Ammon's horn (tissue), 1 donor: ENCODE data around the gene PFDN5.
A peak's percentile ranks its signal among the peaks of the same experiment; 100 is the strongest.
"Not testable (repeated sequence)": the region's sequence is repeated elsewhere in the genome, so short reads cannot be mapped to it uniquely, and the experiment has no call there.

ENCODE experiments used
- DNase-seq: peaks from one replicate; pipeline ENCODE4 v3.0.0-alpha.2; 2016; ENCODE audit warnings: low spot score

The PFDN5 gene

DNA sequence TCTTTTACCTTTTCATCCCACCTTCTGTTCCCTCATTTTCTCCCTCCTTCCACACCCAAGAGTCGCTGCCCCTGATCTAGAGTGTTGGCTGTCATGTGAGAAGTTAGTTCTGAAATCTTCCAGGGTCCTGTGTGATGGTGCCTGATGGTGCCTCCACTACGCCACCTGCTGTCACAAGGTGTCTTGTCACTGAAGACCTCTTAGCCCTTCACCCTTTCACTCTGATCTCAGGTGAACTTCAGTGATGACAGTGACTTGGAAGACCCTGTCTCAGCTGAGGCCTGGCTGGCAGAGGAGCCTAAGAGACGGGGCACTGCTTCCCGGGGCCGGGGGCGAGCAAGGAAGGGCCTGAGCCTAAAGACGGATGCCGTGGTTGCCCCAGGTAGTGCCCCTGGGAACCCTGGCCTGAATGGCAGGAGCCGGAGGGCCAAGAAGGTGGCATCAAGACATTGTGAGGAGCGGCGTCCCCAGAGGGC lies 7.6 kb upstream of the PFDN5 start:
- peak; percentile 87 for DNase-seq

- DNase-seq: no peak
Measured at GRCh38 chr12:53288322-53288721, 7.0 kb upstream of the PFDN5 start.

- no peak for DNase-seq
Measured at GRCh38 chr12:53289891-53290290, 5.5 kb upstream of the PFDN5 start.

DNA sequence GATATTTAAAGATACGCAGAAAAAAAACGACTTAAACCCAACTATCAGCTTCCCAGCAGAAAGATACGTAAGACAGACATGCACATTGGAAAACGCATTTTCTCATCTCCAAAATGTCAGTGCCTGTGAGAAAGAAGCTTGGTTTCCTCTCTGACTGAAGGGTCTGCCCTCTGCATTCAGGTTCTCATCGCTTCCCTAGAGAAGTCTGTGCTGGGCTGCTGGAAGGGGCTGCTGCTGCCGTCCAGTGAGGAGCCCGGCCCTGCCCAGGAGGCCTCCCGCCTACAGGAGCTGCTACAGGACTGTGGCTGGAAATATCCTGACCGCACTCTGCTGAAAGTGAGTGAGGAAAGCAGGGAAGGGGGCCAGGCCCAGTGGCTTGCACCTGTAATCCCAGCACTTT lies 4.7 kb upstream of the PFDN5 start:
- no peak for DNase-seq

GRCh38 chr12:53292426-53292825 lies 2.9 kb upstream of the PFDN5 start:
- DNase-seq: no peak

- no peak for DNase-seq
Measured at GRCh38 chr12:53295891-53296219, 513 bp downstream of the PFDN5 start.

GRCh38 chr12:53297106-53297505 lies 1.8 kb downstream of the PFDN5 start:
- not testable (repeated sequence) for DNase-seq

DNA sequence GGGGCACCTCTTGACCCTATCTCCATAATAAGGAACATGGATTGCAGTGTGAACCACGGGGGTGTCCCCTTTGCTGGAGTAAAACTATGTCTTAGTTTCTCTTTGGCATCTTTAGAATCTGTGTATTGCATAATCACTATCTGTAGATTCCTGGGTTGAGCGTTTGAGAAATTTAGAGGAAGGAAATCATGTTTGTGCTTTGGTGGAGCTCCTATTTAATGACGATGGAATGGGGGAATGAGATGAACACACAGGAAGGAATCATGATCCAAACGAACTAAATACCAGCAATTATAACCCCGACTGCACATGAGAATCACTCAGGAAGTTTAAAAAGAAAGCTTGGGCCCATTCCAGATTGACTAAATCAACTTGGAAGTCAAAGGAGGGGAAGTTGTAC lies 2.8 kb downstream of the PFDN5 start:
- DNase-seq: no peak

DNA sequence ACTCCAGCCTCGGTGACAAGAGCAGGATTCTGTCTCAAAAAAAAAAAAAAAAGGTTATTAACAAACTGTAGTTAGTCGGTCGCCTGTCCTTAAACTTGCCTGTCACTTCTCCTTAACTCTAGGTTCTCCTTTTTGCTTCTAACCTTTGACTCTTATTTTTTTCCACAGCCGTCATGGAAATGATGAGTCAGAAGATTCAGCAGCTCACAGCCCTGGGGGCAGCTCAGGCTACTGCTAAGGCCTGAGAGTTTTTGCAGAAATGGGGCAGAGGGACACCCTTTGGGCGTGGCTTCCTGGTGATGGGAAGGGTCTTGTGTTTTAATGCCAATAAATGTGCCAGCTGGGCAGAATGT lies 3.7 kb downstream of the PFDN5 start:
- no peak for DNase-seq

GRCh38 chr12:53299454-53300180 lies 4.3 kb downstream of the PFDN5 start, which contains the start of gene MYG1:
Gene MYG1, plus strand, starts transcription at chr12:53299695. Its CDS starts 43 bp downstream, at chr12:53299738.
- DNase-seq: peak; percentile 95

- DNase-seq: peak; percentile 31
Measured at GRCh38 chr12:53300187-53300586, 4.8 kb downstream of the PFDN5 start.

DNA sequence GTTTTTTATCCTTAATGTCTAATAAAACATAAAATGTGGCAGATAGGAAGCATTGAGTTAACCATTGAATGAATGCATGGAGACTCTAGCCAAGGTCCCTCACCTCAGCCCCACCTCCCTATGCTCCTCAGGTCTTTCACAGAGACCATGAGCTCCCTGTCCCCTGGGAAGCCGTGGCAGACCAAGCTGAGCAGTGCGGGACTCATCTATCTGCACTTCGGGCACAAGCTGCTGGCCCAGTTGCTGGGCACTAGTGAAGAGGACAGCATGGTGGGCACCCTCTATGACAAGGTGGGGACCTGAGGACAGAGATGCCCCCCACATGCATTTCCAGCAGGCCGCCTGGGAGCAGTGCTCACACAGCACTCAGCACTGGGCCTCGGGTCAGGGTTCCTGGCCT lies 7.6 kb downstream of the PFDN5 start:
- DNase-seq: no peak

GRCh38 chr12:53306826-53307225 lies 11.5 kb downstream of the PFDN5 start:
- no peak for DNase-seq

- no peak for DNase-seq
Measured at GRCh38 chr12:53308276-53308675, 12.9 kb downstream of the PFDN5 start.

DNA sequence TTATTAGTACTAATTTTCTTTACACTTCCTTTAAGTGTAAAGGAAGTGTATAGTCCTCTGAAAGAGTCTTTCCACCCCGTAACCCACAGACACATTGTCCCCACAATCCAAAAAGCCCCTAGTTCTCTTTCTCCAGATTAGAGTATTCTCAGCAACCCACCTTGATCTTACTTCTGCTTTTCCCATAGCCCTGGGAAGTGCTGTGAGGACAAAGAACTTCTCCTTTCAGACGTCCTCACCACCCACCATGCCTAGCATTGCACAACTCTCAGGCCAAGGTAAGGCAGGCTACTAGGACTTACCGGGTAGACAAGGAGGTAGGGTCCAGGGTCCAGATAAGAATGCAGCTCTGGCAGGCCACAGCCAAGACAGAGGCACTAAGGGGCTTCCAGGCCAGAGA lies 18.7 kb downstream of the PFDN5 start:
- no peak for DNase-seq

DNA sequence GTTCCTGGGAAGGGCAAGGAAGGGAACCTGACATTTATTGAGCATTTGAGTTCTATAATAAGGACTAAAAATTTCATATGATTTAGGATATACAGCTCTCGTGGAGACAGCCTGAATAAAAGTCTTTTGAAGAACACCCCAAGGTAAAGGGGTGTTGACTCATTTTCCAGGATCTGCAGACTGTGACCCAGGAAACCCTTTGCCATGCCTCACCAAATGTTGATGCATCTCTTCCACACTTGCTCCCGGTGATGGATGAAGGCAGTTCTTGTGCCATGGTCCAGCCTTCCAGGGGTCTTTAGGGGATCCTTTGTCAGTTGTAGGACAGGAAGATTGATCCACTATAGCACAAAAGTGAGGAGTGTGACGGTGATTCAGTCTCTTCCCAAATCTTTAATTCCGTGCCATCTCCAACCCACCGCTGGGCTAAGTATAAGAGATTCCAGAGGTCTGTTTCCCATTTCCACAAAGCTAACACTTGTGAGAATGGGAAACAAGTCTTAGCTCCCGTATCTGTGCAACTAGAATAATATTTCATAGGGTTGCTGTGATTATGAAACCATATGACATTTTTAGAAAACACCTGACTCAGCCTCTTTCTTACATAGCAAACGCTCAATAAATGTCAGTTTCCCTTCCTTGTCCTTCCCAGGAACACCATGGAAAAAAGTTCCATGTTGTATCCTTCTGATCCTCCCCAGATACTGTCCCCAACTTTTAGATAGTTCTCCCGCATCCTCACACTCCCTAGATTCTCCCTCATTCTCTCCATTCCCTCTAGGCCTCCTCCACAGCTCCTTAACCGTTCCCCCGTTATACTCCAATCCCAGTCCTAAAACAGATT lies 25.2 kb downstream of the PFDN5 start:
- no peak for DNase-seq

DNA sequence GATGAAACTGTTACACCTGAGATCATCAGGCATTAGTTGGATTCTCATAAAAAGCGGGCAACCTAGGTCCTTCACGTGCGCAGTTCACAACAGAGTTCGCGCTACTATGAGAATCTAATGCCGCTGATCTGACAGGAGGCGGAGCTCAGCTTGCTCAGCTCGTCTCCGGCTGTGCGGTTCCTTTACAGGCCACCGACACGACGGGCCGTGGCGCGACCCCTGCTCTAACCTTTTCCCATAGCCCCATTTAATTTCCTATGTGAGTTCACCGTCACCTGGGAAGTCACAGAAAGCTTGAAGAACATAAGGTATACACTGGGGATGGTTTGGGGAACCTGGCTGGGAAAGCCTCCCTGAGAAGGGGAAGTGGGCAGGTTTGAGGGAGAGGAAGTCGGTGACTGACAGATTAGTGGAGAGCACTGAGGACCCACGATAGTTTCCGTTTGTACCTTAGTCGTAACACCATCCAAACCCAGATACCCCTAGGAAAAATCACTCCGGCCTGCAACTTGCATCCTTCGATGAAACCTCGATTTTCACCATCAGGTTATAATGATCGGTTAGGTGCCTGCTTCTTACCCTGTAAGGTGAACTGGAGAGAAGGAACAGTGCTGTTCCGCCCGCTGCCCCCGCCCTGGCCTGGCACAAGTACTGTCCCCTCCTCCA lies 28.9 kb downstream of the PFDN5 start:
- peak; percentile 54 for DNase-seq

- DNase-seq: peak; percentile 94
Measured at GRCh38 chr12:53324779-53325510, 29.6 kb downstream of the PFDN5 start.

GRCh38 chr12:53325511-53326061 lies 30.2 kb downstream of the PFDN5 start:
- DNase-seq: peak; percentile 91

GRCh38 chr12:53326460-53327185 lies 31.3 kb downstream of the PFDN5 start:
- no peak for DNase-seq

GRCh38 chr12:53327435-53328042 lies 32.2 kb downstream of the PFDN5 start:
- DNase-seq: no peak
